ENCODE measurements around the gene ROBO1.
"Not testable (repeated sequence)": the region's sequence is repeated elsewhere in the genome, so short reads cannot be mapped to it uniquely, and the experiment has no call there.

ROBO1 gene

GRCh38 chr3:78762121-78762520, 1005.7 kb downstream of the ROBO1 start:
- no peak for DNase-seq

- DNase-seq = no peak
These were observed 1006.7 kb downstream of the ROBO1 start for GRCh38 chr3:78761126-78761525.

DNA sequence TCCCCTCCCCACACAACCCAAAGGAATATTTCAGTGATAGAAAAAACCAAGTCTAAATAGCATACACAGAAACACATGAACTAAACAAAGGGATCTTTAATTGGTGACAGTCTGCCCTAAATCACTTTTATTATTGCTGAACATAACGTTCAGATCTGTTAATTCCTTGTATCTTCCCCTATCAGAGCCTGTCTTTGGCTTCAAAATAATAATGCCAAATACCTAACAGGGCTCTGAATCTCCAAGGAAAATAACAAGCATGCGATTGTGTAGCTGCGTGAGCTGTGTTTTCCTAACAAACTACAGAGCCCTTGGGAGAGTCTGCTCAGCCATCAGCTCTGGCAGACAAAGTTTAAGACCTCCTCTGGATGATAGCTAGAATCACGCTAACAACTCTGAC, 1010.1 kb downstream of the ROBO1 start:
- DNase-seq = no peak

GRCh38 chr3:78754066-78754743, 1013.6 kb downstream of the ROBO1 start:
- DNase-seq = no peak

DNA sequence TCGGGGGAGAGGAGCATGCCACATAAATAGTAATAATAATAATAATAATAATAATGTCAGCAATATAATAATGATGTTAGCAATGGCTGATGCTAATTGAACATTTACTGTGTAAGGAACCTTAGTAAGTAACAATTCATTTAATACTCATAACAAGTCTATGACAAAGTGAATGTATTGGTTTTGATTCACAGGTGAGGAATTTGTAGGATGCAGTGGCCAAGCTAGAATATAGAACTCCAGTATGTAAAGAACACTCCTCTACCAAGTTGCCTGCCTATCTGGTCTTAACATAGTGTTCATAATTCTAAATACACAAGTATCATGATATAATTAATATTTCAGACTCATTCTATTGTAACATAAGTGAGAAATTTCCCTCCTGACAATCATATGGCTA, 1016.5 kb downstream of the ROBO1 start:
- no peak for DNase-seq

- not testable (repeated sequence) for DNase-seq
These were observed 1017.5 kb downstream of the ROBO1 start for GRCh38 chr3:78750291-78750690.

- DNase-seq = no peak
These were observed 1018.7 kb downstream of the ROBO1 start for GRCh38 chr3:78749056-78749455.

DNA sequence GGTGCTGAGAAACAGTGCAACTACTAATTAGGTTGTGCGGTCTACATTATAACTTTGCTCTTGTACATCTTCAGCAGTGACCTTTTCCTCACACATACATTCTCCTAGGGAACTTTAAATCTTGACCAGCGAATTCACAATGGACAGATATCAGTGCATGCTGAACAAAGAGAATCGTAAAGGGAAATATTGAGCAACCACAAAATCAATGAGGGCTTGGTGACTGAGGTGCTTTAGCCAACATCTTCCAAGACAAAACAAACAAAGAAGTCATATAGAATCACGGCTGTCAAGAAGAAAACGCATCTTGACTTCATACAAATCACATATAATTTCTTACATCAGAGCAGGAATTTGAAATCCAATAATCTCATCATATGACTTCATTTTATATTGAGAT, 1022.0 kb downstream of the ROBO1 start:
- DNase-seq = no peak

- no peak for DNase-seq
These were observed 1025.3 kb downstream of the ROBO1 start for GRCh38 chr3:78742491-78742890.

DNA sequence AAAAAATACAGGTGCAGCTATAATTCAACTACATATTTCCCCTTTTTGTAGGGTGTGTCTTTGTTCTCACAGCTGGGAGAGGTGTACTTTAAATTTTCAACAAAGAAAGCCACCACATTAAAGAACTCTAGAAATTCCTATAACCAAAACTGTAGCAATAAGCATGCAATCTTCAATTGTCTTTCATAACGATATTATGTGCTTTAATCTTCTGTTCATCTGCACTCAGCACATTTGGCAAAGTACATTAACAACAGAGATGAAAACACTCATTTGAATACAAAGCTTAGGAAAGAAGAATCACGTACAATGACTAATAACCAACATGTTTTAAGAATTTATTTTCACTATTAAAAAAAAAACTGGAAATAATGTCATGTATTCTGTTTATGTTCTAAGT, 1025.8 kb downstream of the ROBO1 start:
- DNase-seq = no peak

DNA sequence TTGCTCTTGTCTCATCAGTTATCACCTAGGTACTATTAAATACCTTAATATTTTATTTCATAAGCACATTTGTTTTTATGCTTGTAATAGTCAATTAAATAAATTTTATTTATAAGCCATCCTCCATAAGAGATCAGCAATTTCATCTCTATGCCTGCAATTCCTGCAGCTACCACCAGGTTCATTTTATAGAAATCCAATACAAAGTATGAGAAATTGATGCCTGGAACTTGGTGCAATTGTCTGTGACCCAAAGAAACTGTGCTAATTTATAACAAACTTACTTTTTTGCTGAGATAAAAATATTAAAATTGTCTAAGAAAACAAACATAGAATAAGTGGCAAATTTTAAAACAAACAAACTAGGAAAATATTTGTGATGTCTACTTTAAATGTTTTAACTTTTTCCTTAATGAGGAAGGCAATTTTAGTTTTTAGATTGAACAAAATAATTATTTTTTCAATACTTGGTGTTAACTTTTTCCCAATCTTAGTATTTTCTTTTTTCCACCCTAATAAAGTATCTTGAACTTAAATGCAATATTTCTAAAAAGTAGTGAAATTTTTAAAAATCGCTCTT, 1026.6 kb downstream of the ROBO1 start:
- DNase-seq = no peak

- DNase-seq = no peak
These were observed 1029.0 kb downstream of the ROBO1 start for GRCh38 chr3:78738833-78739232.

- DNase-seq = peak; percentile 82
These were observed 1029.8 kb downstream of the ROBO1 start for GRCh38 chr3:78737988-78738387.

DNA sequence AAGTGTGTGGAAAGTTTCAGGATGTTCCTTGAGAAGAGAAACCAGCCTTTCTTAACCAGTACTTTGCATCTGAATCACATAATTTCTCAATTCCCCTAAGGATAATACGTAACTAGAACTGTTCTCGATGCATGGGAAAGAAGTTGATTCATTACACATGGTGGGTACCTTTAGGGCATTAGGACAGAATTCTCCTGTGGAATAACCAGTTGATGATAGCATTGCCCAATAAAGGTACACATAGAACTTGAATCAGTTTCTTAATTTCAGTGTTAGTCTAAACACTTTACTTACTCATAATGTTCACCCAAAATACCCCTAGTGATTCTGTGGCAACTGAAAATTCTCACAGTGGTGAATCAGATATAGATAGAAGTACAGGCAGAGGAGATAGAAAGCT, 1030.9 kb downstream of the ROBO1 start:
- DNase-seq = no peak

- DNase-seq = peak; percentile 71
These were observed 1033.7 kb downstream of the ROBO1 start for GRCh38 chr3:78734048-78734637.

DNA sequence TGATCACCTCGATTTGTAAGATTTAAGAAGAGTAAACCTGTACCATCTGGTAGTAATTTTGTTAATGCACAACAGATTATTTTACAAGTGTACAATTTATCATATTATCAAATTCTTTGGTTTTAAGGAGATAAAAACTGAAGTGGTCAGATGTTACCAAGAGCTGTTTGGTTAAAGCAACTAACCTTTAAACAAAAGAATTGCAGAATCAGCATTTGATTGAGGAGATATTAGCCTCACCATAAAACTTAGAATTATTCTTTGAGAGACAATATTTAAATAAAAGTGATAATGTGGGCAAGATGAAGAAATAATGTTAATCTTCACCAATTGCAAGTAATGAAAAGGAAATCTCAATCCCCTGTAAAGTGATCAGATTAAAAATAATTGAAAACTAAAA, 1034.9 kb downstream of the ROBO1 start:
- peak; percentile 86 for DNase-seq

- no peak for DNase-seq
These were observed 1035.3 kb downstream of the ROBO1 start for GRCh38 chr3:78732471-78732870.

DNA sequence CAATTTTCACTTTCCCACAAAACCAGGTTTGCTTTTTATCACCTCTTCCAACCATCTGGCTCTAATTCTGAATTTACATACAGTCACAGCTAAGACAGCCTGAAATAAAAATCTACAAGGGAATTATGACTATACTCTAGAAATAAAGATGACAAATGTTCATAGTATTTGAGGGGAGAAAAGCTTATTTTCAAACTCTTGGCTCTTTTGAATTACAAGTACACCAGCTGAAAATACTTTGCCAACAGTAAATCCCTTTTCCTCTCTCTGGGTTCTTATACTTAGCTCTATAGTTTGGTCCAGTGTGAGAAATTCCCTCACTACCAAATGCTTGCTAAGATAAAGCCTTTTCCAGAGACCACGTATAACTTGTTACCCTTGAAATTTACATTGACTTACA, 1037.9 kb downstream of the ROBO1 start:
- DNase-seq = no peak

- peak; percentile 45 for DNase-seq
These were observed 1039.2 kb downstream of the ROBO1 start for GRCh38 chr3:78728406-78729145.

- peak; percentile 84 for DNase-seq
These were observed 1041.3 kb downstream of the ROBO1 start for GRCh38 chr3:78726545-78726944.

DNA sequence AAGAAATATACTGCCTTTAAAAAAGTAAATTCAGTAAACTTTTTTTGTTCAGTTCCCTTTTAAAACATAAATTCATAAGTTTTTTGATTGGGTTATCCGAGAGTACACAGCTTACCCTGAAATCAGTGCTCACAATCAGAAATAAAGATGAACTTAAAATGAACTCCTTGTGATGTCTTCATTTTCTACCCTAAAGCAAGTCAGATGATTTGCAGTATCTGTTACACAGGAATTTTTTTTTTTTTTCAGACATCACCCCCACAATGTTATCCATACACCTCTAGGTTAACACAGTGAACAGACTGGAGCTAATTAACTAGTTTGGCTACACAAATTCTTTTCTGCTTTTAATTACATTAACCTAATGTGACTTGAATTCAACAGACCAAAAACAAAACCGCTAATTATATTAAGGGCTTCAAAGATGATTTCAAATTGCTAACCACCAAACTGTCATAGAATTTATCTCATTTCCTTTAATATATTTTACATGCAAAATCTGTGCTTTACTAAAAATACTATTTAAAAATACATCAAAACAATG, 1042.0 kb downstream of the ROBO1 start:
- no peak for DNase-seq

DNA sequence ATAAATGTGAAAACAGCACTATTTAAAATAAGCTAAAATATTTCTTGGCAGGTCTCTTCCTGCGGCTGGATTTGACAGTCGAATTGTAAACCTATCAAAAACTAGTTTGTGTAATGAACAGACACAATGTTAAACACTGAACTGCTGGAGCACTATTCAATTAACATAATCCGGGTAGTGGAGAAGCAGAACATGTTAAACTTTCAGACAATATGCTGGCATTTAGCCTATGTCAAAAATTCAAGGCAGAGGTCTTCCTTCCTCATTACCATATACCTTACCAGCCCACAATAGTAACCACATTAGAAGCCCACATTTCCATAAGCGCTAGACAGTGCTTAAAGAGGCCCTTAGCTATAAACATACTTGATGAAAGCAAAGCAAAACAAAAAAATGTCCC, 1042.9 kb downstream of the ROBO1 start:
- DNase-seq = no peak

- DNase-seq = not testable (repeated sequence)
These were observed 1043.4 kb downstream of the ROBO1 start for GRCh38 chr3:78724364-78724763.
